Keratinocyte (primary cell): Measurements from ENCODE around the gene OTOS. TPM values are rescaled to one million over a fixed set of nuclear protein-coding genes. Genes with fewer than 3 reads are reported as not detected.

ENCODE experiments used
- DNase-seq: peaks from one replicate; pipeline ENCODE4 v3.0.0-alpha.2; 2011; ENCODE audit warnings: low read depth, missing footprints, low spot score
- FAIRE-seq: peaks from 2 replicates; lab custom pipeline; 2011; peaks lifted over from hg19 to GRCh38; lab: Jason Lieb, UNC
- H2AFZ ChIP-seq: 2 replicates; pipeline ENCODE4 v1.6.0; 2012; ENCODE audit warnings: low read length, control low read depth, inconsistent platforms; ENCODE audit not compliant: control insufficient read depth
- H3K27ac ChIP-seq: 2 replicates; pipeline ENCODE4 v1.5.1; 2011; ENCODE audit warnings: low read length; ENCODE audit not compliant: control insufficient read depth, insufficient read depth
- H3K27me3 ChIP-seq: 3 replicates; pipeline ENCODE4 v1.6.0; 2011; ENCODE audit warnings: low read length; ENCODE audit not compliant: control insufficient read depth, insufficient read depth; ENCODE audit errors: extremely low read depth
- H3K36me3 ChIP-seq, 2 experiments: 2 replicates in 1 of 2; 3 replicates in 1 of 2; pipeline ENCODE4 v1.5.1; 2011; ENCODE audit warnings: low read length in 2 of 2, mild to moderate bottlenecking in 1 of 2; ENCODE audit not compliant: control insufficient read depth in 2 of 2, insufficient read depth in 2 of 2; ENCODE audit errors: extremely low read depth in 1 of 2
- H3K4me1 ChIP-seq: 3 replicates; pipeline ENCODE4 v1.5.1; 2011; ENCODE audit warnings: low read length; ENCODE audit not compliant: control insufficient read depth, insufficient read depth; ENCODE audit errors: extremely low read depth
- H3K4me2 ChIP-seq: 3 replicates; pipeline ENCODE4 v1.6.0; 2011; ENCODE audit warnings: low read depth, low read length; ENCODE audit not compliant: control insufficient read depth, insufficient read depth; ENCODE audit errors: extremely low read depth
- H3K4me3 ChIP-seq, 3 experiments: fragments of 200-600 bp in 1 of 3; sonication (generic) in 1 of 3; 2 replicates in 2 of 3; 3 replicates in 1 of 3; pipeline ENCODE4 v1.5.1; 2011 to 2016; ENCODE audit warnings: low read length in 3 of 3, mild to moderate bottlenecking in 3 of 3, control low read depth in 2 of 3, inconsistent platforms in 1 of 3, low read depth in 1 of 3, mixed read lengths in 1 of 3, mixed run types in 1 of 3, moderate library complexity in 1 of 3; ENCODE audit not compliant: control insufficient read depth in 2 of 3, insufficient read depth in 2 of 3; ENCODE audit errors: extremely low read depth in 1 of 3
- H3K79me2 ChIP-seq: 2 replicates; pipeline ENCODE4 v1.6.0; 2012; ENCODE audit warnings: low read length; ENCODE audit not compliant: control insufficient read depth, insufficient read depth
- H3K9ac ChIP-seq: 3 replicates; pipeline ENCODE4 v1.6.0; 2011; ENCODE audit warnings: low read length; ENCODE audit not compliant: control insufficient read depth, insufficient read depth; ENCODE audit errors: extremely low read depth
- H3K9me1 ChIP-seq: 3 replicates; pipeline ENCODE4 v1.6.0; 2011; ENCODE audit warnings: low read length; ENCODE audit not compliant: control insufficient read depth, insufficient read depth; ENCODE audit errors: extremely low read depth
- H3K9me3 ChIP-seq: 2 replicates; pipeline ENCODE4 v1.5.1; 2012; ENCODE audit warnings: low read depth, low read length; ENCODE audit not compliant: control insufficient read depth
- H4K20me1 ChIP-seq: 3 replicates; pipeline ENCODE4 v1.6.0; 2011; ENCODE audit warnings: low read length; ENCODE audit not compliant: control insufficient read depth, insufficient read depth; ENCODE audit errors: extremely low read depth
- CTCF ChIP-seq, 3 experiments: IDR thresholded peaks in 1 of 3; conservative IDR thresholded peaks in 1 of 3; optimal IDR thresholded peaks in 1 of 3; 2 replicates in 2 of 3; 3 replicates in 1 of 3; pipeline versions ENCODE3 to v1.5.1; 2011; ENCODE audit warnings: low read length in 3 of 3, mild to moderate bottlenecking in 3 of 3, moderate library complexity in 2 of 3, control low read depth in 1 of 3, inconsistent platforms in 1 of 3; ENCODE audit not compliant: insufficient read depth in 2 of 3; ENCODE audit errors: extremely low read depth in 1 of 3
- EZH2 ChIP-seq: IDR thresholded peaks from one replicate; pipeline ENCODE4 v1.6.1; 2012; ENCODE audit warnings: inconsistent platforms, mild to moderate bottlenecking, low read length, moderate library complexity
- dilution Hi-C: fragments of 300-500 bp; cut with MboI; formaldehyde crosslinking; loops from one replicate; pipeline ENCODE4 v1.7.0; 2020; ENCODE audit warnings: low sequenced_read_pairs; ENCODE audit not compliant: extremely low pct_ligation_motif_present
- polyA plus RNA-seq, 5 experiments: library from polyadenylated mRNA; depleted of rRNA in 3 of 5; stranded (reverse) in 3 of 5; stranded (forward) in 1 of 5; unstranded in 1 of 5; fragments of >200 nt; gene quantifications; 1 replicate in 1 of 5; 2 replicates in 3 of 5; 3 replicates in 1 of 5; pipeline versions ENCODE4 v1.2.1 to v1.2.3, GENCODE V29; 2011 to 2012; ENCODE audit warnings: missing spikeins in 2 of 5, low read depth in 1 of 5, low replicate concordance in 1 of 5

The OTOS gene
- polyA plus RNA-seq, 1 donor (not counting 4 experiments of a cell fraction or from before 2014, with no cell fraction given) = not detected

- Histone ChIP-seq H3K27me3 (no peaks in the 10 kb centered on the region), H3K4me3 (peak overlapping the region; percentile 84 to 93 (median 93)), H3K4me2 (peak overlapping the region; percentile 98), H3K79me2 (peaks cover 28% of the 10 kb centered on the region), H3K9me3 (no peaks in the 10 kb centered on the region), H3K27ac (peak overlapping the region; percentile 60), H3K9ac (peak overlapping the region; percentile 94), H4K20me1 (no peaks in the 10 kb centered on the region), H3K36me3 (peaks cover 14 to 22% of the 10 kb centered on the region in 2 experiments), H3K9me1 (peaks cover 3% of the 10 kb centered on the region), H2AFZ (peak overlapping the region; percentile 64), H3K4me1 (peaks cover 24% of the 10 kb centered on the region)
- dilution Hi-C loops = no loop called here
- DNase-seq = no peak
- no peak for FAIRE-seq
- no peak for TF ChIP-seq CTCF (optimal IDR thresholded peaks at IDR 0.05 in 1 of 3, IDR thresholded peaks at IDR 0.05 in 1 of 3, conservative IDR thresholded peaks at IDR 0.05 in 1 of 3; ENCODE audit: extremely low read depth in 1 of 3, insufficient read depth in 2 of 3, low read length in 3 of 3)
- no peak for TF ChIP-seq EZH2
These were observed 4.8 kb downstream of the OTOS start for GRCh38 chr2:240135706-240136012.

GRCh38 chr2:240134956-240135520 is 5.4 kb downstream of the OTOS start:
- DNase-seq (no peak), FAIRE-seq (no peak)
- Histone ChIP-seq H4K20me1 (no peaks in the 10 kb centered on the region), H3K9me1 (peaks cover 3% of the 10 kb centered on the region), H3K27ac (peak overlapping the region; percentile 60), H2AFZ (no peak overlapping the region), H3K27me3 (no peaks in the 10 kb centered on the region), H3K4me2 (peak overlapping the region; percentile 98), H3K4me1 (peaks cover 24% of the 10 kb centered on the region), H3K79me2 (peaks cover 28% of the 10 kb centered on the region), H3K9ac (peak overlapping the region; percentile 94), H3K9me3 (no peaks in the 10 kb centered on the region), H3K4me3 (peak overlapping the region; percentile 84 to 93 (median 93)), H3K36me3 (peaks cover 19 to 28% of the 10 kb centered on the region in 2 experiments)
- no peak for TF ChIP-seq CTCF (optimal IDR thresholded peaks at IDR 0.05 in 1 of 3, IDR thresholded peaks at IDR 0.05 in 1 of 3, conservative IDR thresholded peaks at IDR 0.05 in 1 of 3; ENCODE audit: extremely low read depth in 1 of 3, insufficient read depth in 2 of 3, low read length in 3 of 3)
- no peak for TF ChIP-seq EZH2
- dilution Hi-C loops = no loop called here
